Kidney capillary endothelial cell (primary cell): Measurements from ENCODE around the gene VCAN.

Experiments
- DNase-seq: peaks from one replicate; pipeline ENCODE4 v3.0.0-alpha.2; 2018; ENCODE audit warnings: low spot score

VCAN gene

DNA sequence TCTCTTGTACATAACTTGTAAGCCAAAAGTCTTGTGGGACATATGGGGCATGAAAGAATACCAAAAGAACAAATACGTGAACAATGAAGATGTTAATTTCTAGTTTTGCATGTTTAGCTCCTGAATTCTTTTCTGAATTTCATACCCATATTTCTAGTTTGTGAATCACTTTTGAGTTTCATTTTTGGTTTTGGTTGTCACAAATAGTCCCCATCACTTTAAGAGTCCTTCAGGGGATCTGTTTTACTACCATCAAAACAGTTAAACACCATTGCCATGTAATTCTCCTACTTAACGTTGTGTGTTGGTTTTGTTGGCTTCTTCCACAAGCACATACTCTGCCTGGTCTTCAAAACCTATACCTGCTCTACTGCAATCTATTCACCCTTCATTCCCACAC lies 27.0 kb downstream of the VCAN start:
- no peak for DNase-seq

DNA sequence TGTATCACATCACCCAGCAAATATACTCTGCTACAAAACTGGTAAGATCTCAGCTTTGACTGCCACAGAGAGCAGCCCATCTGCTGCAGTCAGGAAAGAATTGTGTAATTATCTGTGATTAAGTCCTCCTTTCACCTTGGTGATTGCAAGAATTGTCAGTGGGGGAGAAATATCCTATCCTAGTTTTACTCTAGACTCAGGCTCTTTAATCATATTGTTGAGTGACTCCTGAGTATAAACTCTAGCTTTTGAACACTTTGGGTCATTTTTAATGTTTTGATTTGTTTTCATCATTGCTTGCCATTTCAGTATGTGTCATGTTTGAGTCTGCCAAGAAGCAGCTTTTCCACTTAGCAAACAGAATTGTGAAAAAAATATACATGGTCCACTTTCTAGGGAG lies 32.1 kb downstream of the VCAN start:
- no peak for DNase-seq

DNA sequence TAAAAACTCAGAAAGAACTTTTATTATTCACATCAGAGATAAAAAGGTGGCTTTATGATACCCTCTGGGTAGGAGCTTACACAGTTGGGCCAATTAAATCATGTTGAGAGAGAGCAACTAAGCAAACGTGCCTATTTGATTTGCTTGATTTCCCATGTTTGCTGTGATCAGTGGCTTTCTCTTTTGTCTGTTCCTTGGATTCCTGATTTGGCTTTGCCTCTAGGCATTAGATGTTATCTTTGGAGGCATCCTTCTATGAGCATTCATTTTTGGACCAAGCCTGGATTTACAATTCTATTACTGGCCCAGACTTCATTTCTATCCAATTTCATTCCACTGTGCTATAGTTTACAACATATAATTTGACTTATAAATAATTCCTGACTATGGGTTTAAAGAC lies 35.9 kb downstream of the VCAN start:
- DNase-seq, result no peak

DNA sequence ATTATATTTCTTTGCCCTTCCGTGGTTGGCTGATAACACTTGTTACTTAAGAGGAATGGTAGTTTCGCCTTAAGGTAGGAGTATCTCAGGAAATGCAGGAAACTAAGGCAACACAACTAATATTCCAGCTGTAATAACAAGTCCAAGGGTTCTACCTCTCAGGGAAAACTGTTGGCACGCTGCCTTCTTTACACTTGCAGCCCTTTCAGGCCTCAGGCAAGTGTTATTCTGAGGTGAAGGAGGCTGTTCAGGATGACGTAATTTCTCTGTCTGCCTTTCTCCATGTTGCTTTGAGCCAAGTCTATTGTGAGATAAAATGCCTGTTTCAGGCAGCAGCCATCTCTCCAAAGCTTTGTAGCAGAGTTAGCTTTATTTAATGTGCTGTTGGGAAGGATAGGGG lies 38.0 kb downstream of the VCAN start:
- no peak for DNase-seq

DNA sequence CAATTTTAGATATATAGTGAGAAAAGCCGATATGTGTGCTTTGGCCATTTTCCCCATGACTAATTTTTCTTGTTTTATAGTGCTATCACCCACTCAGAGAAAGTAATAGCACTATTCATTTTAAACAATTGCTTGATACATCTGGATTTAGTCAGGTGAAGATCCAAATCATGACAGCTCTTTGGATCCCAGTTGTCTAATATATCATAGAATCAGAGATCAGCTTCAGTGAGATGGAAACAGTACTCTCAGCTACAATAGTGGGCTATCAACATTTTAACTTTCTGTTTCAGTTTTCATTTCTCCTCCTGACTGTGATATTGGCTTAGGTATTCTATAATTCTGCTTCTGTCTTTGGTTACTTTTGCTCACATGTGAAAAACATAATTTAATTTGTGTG lies 38.7 kb downstream of the VCAN start:
- DNase-seq, result no peak

DNA sequence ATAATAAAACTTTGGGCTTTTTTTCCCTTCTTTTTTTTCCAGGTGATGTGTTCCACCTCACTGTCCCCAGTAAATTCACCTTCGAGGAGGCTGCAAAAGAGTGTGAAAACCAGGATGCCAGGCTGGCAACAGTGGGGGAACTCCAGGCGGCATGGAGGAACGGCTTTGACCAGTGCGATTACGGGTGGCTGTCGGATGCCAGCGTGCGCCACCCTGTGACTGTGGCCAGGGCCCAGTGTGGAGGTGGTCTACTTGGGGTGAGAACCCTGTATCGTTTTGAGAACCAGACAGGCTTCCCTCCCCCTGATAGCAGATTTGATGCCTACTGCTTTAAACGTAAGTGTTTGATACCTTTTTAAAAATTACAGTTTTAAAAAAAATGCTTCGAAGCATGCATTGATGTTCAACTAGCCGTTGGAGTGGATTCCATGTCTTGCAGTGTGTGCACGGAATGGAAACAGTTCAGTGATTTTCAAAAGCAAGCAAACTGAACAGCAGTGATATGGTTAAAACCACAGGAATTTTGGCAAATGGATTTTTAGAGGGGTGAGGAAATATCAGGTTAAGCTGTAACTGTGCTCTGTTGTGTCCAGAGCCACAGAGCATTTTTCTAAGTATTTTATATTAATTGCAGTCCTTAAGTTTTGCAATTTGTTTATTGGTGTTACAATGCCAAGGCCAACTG lies 40.7 kb downstream of the VCAN start:
- DNase-seq, result no peak

DNA sequence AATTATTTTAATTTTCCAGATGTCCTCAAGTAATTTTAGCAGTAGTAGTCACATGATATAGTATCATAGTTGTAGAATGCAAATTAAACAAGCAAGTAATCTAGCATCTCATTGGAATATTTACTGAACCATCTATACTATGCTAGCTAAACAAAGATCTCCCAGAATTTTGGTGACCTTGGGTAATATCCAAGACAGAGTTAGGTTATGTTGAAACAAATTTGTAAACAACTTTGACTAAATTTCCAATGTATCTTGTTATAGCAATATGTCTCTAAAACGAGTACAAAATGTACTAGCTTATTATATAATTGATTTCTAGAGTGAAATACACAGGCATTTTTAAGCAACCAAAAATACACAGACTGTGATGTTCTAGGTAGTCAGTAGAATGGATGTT lies 41.5 kb downstream of the VCAN start:
- no peak for DNase-seq

DNA sequence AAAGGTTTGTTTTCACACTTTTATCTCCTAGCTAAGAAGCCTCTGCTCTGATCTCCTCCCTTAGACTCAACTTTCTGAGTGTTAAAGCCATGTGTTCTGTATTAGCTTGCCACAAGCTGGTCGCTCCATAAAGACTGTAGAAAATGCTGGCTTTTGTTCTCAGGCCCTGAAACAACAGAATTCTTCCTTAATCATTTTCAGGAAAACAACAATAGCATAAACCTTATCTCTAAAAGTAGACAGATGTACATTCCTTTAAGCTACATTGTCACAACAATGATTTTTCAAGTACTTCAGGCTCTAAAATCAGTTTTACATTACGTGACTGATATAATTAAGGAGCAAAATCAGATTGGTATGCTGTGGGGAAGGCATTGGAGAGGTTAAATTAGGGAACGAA lies 41.9 kb downstream of the VCAN start:
- no peak for DNase-seq

DNA sequence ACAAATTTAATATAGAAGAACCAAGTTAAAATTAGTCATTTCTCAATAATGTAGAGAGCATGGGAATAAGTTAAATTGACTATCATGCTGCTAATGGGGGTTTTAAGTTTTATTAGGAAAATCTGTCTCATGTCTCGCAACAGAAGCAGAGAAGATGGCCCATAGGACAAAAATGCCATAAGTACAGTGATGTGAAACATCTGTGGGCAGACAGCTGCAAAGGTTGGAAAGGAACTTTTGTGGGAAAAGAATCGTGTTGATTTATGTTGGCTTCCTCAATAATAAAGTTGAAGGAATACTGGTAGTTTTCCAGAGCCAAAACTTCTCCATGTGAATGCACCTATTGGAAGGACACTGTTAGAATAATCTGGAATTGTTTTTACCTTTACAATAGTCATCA lies 44.8 kb downstream of the VCAN start:
- no peak for DNase-seq

DNA sequence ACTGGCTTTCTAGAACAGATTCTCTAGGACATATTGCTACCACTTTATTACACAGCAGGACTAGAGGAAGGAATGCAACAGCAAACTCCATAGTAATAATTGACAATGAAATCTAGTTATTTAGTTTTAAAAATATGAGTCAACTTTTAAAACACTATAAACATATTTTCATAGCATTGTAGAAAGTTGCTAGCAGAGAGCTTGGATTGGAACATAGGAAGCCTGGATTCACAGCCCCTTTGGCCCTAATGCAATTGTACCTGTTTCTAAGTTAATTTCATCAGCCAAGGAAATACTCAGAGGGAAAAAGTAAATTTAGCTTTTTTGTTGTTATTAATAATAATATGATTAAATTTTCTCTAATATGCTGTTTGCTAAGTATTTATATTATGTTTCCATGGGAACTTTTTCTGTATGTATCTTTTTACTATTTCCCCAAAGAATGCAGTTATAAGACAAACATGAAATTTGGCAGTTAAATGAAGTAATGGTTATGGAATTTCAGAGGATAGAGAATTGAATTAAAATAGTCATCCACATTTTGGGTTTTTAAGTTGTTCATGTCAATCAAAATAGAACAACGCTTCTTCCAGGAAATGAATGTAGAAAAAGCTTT lies 45.6 kb downstream of the VCAN start:
- DNase-seq, result no peak

DNA sequence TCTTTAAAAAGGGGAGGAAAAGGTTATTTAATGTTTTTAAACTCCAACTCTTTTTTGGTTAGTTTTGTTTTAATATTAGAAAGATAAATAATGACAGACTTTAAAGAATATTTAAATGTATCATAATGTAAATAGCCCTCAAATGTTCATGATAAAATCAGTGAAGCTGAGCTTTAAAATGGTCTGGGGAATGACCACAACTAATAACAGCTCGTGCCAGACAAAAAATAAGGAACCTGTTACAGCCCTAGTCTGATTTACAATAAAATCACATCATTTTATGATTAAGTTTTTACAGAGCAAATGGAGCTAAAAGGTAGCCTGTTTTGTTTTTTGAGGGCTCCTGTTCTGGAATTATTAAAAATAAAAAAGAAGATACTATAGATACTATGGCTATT lies 46.1 kb downstream of the VCAN start:
- DNase-seq, result no peak

DNA sequence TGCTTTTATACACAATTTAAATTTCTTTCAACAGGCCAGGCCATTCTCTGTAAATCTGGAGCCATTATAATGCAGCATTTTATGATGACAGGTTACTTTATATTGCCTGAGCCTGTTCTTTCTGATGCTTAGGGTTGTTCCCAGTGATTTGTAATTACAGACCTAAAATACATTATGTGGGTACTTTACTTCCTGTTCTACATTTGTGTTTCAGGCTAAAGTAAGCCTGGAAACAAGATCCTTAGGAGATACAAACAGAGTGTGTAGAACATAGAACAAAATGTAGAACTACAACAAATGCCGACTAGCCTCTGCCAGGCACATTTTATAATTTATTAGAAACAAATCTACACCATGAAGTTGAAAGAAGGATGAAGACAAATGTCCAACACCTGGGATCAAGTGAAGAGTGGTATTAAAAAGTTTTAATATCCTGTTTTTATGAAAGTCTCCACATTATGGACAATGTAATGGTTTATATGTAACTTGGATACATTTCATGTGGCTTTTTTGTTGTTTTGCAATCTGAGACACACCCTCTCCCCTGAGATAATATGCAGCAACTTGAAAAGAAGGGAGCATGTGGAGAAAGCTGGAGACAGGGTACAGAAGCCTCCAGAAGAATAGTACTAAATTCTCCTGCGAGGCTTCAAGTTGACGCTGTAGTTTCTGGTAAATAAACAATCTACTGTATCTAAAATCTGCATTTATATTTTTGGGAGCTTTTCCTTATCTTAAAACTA lies 46.9 kb downstream of the VCAN start:
- DNase-seq, result no peak

DNA sequence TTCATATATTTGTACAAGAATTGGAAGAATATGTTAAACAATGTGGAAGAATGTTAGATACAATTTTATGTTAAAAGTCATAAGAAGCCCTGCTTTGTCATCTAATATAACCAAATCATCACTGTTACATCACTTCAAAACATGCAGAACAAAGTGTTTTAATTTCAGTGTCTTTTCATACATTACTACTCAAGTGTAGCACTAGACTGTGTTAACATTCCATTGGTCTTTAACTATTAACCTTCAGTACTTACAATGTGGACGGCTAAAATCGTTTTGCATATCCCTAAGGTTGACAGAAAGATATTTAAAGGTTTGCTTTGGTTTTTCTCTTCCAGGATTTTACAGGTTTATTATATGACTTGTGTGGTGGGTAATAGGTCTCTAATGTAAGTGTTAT lies 50.9 kb downstream of the VCAN start:
- DNase-seq, result no peak

DNA sequence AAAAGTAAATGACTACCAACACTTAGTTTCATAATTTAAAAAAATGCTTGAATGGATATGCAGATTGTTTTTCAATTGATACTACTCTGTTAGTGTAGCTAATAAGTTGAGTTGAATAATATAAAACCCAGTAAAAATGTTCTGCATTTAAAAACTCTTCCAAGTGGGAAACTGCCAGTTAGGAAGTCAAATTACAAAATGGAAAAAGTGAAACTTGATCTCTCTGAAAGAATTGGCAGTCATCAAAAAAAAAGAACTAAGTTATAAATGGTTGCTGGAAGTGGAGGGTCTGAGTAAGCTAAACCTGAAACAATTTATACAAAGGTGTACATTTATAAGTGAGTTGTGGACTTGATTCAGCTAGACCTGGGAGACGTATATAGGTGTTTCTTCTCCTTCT lies 52.4 kb downstream of the VCAN start:
- no peak for DNase-seq

DNA sequence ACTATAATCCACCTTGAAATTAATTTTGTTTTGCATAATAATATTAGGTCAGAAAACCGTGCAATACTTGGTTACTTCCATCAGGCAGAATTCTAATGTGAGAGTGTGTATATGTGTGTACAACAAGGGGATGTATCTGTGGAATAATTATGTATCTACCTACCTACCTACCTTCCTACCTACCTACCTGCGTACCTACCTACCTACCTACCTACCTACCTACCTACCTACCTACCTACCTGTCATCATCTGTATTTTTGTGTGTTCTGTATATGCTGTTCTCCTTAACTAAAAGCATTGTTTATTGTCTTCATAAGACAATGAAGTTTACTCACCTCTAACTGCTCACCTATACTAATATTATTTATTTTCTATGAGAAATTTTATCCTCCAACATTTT lies 52.8 kb downstream of the VCAN start:
- DNase-seq, result no peak

DNA sequence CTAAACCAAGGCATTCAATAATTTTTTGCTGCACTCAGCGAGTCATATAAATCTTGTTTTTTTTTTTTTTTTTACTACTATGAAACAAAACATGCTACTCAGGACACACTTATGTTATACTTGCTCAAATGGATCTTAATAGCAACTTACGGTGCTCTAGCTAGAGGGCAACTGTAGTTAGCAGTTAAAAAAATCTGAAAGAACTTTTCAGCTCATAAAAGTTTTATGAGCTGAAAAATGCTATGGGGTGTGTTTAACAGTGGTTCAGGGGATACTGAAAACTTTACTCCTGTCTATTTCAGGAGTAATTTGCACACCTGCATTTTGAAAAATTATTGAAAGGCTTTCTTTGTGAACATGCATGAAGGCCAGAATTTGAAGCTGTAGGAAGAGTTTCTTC lies 53.4 kb downstream of the VCAN start:
- DNase-seq, result no peak

DNA sequence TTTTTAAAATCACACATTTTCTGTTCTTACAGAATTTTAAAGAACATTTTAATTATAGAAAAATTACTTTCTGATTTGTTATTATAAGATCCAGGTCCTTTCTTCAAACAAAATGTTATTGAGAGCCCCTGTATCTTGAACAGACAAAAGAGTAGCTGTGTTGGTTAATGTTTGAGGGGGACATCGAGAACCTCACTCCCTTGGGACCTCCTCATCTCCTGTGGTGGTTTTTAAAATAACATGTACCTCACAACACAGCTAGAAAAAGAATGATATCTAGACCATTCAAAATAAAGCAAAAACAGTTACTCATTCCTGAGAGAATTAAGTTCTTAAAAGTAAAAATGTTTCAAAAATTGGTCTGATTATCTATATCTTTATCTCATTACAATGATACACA lies 54.7 kb downstream of the VCAN start:
- DNase-seq, result no peak

DNA sequence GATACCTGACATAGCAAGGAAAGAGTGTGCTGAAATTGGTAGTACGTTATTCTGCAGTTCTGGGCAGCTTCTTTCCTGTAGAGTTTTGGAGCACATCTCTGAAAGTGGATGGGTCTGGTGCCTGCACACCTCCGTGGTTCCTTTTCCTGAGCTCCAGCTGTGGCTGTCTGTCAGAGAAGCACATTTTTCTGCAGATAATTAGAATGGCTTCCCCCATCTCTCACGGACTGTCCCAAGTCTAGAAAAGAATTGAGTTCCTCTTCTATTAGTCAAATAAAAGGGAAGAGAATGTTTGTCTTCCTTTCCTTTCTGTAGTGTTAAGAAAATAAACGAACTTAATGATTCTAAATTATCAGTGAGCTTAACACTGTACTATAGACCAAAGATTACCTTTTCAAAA lies 55.7 kb downstream of the VCAN start:
- DNase-seq, result no peak

DNA sequence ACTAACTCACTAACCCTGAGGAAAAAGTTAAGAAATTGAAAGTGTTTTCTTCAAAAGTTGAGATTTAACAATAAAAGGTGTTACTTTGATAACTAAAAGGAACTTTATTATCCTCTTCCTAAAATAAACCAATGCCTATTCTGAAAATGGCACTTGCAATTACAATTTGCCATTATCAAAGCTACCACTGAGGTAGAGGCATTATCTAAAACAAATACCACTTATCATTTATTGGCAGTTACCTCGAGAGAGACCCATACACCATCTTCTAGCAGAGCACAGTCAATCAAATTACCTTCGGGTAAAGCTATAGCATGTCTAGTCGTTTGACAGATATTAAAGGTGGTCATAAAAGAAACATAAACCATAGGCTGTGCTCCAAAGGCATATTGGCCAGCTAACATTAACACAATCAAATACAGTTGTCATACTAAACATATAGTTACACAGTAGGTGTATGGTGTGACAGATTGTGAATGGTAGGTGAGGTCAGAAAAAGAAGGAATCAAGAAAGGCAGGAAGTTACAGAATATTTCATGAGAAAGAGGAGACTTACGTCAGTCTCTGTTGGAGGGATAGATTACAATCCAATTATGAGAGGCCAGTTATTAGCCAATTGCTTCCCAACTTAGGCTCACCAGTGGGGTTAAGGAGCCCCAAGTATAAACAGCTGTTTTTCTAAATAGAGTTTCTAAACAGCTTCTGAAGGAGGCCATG lies 56.3 kb downstream of the VCAN start:
- no peak for DNase-seq

DNA sequence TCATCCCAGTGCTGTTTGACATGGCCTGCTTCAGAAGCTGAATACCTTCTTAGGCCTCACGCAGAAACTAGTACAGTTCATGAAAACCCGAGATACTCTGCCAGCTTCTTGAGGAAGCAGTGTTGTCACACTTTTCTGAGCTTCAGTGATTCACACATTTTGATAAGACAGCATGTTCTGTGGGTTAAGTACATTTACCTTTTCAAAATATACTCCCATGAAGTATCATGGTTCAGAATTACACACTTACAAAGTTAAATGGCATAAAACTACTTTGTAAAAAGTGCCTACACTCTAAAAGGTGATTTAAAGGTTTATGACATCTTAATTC lies 56.9 kb downstream of the VCAN start:
- DNase-seq, result no peak

DNA sequence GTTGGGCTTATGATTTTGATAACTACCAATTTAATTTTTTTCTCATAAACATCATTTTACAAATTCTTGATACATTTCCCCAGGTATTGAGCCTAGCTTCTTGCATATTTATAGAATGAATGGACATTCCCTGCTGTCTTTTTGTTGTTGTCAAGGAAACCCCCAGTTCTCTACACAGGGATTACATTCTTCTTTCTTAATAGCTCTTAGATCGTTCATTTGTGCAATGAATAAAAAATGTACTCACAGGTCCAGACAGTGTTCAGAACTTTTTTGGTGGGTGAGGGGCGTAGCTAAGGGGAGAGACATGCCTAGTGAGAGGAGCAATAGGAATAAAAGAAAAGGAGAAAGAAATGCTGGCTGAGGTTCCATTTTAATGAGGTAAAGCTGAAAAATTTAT lies 58.6 kb downstream of the VCAN start:
- DNase-seq, result no peak

DNA sequence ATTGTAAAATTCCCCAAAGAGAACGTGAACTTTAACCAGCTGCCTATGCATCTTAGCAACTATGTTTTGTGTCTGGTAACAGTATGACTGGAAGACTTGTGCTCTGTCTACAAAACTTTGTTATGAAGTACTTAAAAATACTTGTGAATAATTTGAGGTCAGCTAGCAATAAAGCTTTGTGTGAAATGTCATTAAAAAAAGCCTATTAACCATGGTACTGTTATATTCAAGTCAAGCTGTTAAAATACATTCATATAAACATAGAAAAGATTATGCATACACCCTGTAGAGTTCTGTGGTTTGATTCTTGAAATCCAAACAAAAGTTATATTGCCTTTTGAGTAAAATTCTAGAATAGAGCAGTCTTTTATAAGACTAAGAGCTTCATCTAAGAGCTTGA lies 60.1 kb downstream of the VCAN start:
- DNase-seq, result no peak

DNA sequence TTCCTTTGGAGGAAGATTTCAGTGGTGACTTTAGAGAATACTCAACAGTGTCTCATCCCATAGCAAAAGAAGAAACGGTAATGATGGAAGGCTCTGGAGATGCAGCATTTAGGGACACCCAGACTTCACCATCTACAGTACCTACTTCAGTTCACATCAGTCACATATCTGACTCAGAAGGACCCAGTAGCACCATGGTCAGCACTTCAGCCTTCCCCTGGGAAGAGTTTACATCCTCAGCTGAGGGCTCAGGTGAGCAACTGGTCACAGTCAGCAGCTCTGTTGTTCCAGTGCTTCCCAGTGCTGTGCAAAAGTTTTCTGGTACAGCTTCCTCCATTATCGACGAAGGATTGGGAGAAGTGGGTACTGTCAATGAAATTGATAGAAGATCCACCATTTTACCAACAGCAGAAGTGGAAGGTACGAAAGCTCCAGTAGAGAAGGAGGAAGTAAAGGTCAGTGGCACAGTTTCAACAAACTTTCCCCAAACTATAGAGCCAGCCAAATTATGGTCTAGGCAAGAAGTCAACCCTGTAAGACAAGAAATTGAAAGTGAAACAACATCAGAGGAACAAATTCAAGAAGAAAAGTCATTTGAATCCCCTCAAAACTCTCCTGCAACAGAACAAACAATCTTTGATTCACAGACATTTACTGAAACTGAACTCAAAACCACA lies 67.4 kb downstream of the VCAN start:
- no peak for DNase-seq
